ENCODE data around the gene MCOLN2. TPM values are rescaled to one million over a fixed set of nuclear protein-coding genes. Genes with fewer than 3 reads are reported as not detected.

MCOLN2 gene
- total RNA-seq: 1 to 10 TPM; 2.5 to 3.2 TPM
- 6.3 TPM for polyA plus RNA-seq (ENCODE audit: insufficient read depth, low read depth, low replicate concordance)
- long read RNA-seq, donor 1: 0 reads
- long read RNA-seq, donor 2: 0 reads

DNA sequence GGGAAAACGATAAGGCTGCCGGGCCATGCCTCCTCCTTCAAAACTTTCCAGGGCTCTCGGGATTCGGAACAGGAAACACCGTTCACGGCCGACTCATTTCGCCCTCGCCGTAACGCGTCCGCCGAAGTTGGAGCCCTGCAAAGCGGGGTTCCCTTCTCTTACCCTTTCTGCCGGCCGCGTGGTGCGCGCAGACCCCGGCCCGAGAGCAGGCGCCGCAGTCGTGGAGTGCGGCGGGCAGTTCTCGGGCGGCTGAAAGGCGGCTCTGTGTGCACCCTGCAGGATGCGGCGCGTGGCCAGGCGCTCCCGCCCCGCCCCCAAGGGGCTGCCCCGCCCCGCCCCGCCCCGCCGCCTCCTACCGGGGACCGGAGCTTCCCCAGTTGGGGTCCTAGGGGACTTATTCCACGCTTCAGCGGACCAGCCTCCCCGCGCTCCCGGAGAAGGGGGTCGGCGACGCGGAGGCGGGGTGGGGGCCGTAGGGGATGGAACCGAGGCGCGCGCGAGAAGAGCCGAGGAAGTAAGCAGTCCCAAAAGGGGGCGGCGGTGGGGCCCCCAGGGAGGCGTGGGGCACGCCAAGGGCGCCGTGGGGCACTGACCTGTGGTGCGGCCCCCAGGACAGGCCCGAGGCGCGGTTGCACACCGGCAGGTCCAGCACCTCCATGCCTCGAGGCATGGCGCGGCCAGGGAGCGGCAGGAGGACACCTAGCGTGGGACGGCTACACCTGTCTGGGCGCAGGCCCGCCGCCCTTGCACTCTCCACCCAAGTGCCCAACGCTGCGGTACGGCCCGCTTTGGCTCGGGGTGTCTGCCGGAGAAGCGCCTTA lies at the start of gene MCOLN2:
TSS of gene MCOLN2 (minus strand) at position 268 of the 821 bp plus-strand sequence. CDS start at position 27, 241 bp downstream.
- Histone ChIP-seq H3K4me1 (peaks cover 10% of the 10 kb centered on the region), H3K27me3 (no peaks in the 10 kb centered on the region), H3K36me3 (ENCODE audit: low read depth, missing control alignments) (no peaks in the 10 kb centered on the region), H3K4me3 (peak within 1 kb of the TSS; percentile 55), H3K27ac (peak within 1 kb of the TSS in 1 of 2 donors; percentile 45), H3K9me3 (no peaks in the 10 kb centered on the region)
- intact Hi-C loops (cut with DNase I; ENCODE audit: low total_unique reads): no loop called here
- no peak for TF ChIP-seq POLR2A (IDR thresholded peaks at IDR 0.05)
- TF ChIP-seq, protein P1, sequence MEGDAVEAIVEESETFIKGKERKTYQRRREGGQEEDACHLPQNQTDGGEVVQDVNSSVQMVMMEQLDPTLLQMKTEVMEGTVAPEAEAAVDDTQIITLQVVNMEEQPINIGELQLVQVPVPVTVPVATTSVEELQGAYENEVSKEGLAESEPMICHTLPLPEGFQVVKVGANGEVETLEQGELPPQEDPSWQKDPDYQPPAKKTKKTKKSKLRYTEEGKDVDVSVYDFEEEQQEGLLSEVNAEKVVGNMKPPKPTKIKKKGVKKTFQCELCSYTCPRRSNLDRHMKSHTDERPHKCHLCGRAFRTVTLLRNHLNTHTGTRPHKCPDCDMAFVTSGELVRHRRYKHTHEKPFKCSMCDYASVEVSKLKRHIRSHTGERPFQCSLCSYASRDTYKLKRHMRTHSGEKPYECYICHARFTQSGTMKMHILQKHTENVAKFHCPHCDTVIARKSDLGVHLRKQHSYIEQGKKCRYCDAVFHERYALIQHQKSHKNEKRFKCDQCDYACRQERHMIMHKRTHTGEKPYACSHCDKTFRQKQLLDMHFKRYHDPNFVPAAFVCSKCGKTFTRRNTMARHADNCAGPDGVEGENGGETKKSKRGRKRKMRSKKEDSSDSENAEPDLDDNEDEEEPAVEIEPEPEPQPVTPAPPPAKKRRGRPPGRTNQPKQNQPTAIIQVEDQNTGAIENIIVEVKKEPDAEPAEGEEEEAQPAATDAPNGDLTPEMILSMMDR (IDR thresholded peaks at IDR 0.05): no peak
- WGBS, 2 donors: 0 to 1% methylated on average over 4 to 41 of the region's 87 CpGs
- DNase-seq: peak; percentile 55

DNA sequence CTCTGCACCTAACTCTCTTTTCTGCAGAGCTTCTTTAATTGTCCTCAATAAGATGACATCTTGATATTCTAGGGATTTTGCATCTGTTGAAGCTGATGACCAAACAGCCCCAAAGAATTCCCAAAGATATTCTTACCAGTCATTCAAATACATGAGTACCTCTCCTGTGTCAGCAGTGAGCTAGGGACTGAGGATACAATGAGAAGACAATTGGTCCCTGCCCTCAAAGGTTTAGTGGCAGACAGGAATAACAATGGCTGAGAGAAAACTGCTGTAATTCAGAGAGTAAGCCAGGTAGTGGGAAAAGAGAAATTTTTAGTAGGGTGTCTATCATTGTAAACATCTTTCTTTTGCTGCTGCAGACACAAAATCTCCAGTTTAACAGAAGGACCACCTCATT lies 45.5 kb upstream of the MCOLN2 start:
- TF ChIP-seq, protein P1 (IDR thresholded peaks at IDR 0.05): no peak
- no peak for TF ChIP-seq POLR2A (IDR thresholded peaks at IDR 0.05)
- no peak for DNase-seq
- no peaks in the 10 kb centered on the region for H3K4me1 ChIP-seq
- no peaks in the 10 kb centered on the region for H3K9me3 ChIP-seq
- no peak overlapping the region for H3K27ac ChIP-seq
- H3K27me3 ChIP-seq: no peaks in the 10 kb centered on the region
- no peaks in the 10 kb centered on the region for H3K36me3 ChIP-seq (ENCODE audit: low read depth, missing control alignments)
- H3K4me3 ChIP-seq: no peak overlapping the region
- intact Hi-C loops (cut with DNase I; ENCODE audit: low total_unique reads): no loop called here

GRCh38 chr1:85041793-85042192 lies 44.9 kb upstream of the MCOLN2 start:
- H3K27ac ChIP-seq: no peak overlapping the region
- 93 to 94% methylated on average over 5 of the region's 5 CpGs for WGBS, 2 donors
- intact Hi-C loops (cut with DNase I; ENCODE audit: low total_unique reads): no loop called here
- no peaks in the 10 kb centered on the region for H3K27me3 ChIP-seq
- H3K9me3 ChIP-seq: no peaks in the 10 kb centered on the region
- H3K4me3 ChIP-seq: no peak overlapping the region
- H3K4me1 ChIP-seq: no peaks in the 10 kb centered on the region
- H3K36me3 ChIP-seq (ENCODE audit: low read depth, missing control alignments): no peaks in the 10 kb centered on the region
- no peak for DNase-seq
- TF ChIP-seq POLR2A (IDR thresholded peaks at IDR 0.05): no peak
- TF ChIP-seq, protein P1 (IDR thresholded peaks at IDR 0.05): no peak

DNA sequence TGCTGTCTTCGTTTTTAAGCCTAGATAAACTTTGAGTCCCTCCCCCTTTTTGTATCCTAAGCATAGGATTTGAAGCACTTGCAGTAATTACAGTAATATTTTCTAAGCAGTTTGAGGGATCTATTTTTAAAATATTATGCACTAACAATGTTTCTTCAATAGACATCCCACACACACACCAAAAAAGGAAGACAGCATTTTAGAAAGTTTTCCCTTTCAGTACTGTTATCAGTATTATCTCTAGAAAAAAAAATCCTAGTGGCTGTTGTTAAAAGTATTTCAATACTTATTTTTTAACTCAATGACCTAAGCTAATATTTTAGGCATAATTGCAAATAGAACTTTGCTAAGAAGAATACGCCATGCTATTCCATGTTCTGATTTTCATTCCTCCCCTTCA lies 36.3 kb upstream of the MCOLN2 start:
- Histone ChIP-seq H3K9me3 (no peaks in the 10 kb centered on the region), H3K27me3 (no peaks in the 10 kb centered on the region), H3K36me3 (ENCODE audit: low read depth, missing control alignments) (no peaks in the 10 kb centered on the region), H3K27ac (no peak overlapping the region), H3K4me1 (no peaks in the 10 kb centered on the region), H3K4me3 (no peak overlapping the region)
- intact Hi-C loops (cut with DNase I; ENCODE audit: low total_unique reads): no loop called here
- WGBS, 2 donors: 70 to 73% methylated on average over 2 of the region's 2 CpGs
- TF ChIP-seq, protein P1 (IDR thresholded peaks at IDR 0.05): no peak
- TF ChIP-seq POLR2A (IDR thresholded peaks at IDR 0.05): no peak
- no peak for DNase-seq

DNA sequence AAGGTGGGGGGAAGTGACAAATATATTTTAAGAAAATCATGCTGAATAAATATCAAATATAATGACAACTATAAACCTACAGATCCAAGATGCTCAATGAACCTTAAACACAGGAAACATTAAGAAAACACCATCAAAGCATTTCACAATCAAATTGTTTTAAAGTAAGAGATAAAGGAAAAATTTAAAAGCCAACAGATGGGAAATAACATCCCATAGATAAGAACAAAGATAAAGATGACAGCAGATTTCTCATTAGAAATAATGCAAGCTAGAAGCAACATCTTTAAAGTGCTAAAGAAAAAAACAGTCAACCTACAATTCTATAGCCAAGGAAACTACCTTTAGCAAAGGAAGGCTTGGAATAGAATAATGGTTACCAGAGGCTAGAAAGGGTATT lies 33.6 kb upstream of the MCOLN2 start:
- no peak overlapping the region for H3K27ac ChIP-seq
- DNase-seq: no peak
- H3K4me1 ChIP-seq: no peaks in the 10 kb centered on the region
- no peaks in the 10 kb centered on the region for H3K36me3 ChIP-seq (ENCODE audit: low read depth, missing control alignments)
- H3K9me3 ChIP-seq: no peaks in the 10 kb centered on the region
- no peak for TF ChIP-seq POLR2A (IDR thresholded peaks at IDR 0.05)
- H3K27me3 ChIP-seq: no peaks in the 10 kb centered on the region
- intact Hi-C loops (cut with DNase I; ENCODE audit: low total_unique reads): no loop called here
- no peak overlapping the region for H3K4me3 ChIP-seq
